Tibial artery (tissue), 4 donors: Measurements from ENCODE around the gene HOXA5.

Experiments
- DNase-seq, 2 donors: peaks; one replicate each; pipeline ENCODE4 v3.0.0-alpha.2; 2019
- H3K27ac ChIP-seq, 2 donors: fragments of 200-600 bp; sonication (generic) in 1 of 2; 1 replicate in 1 of 2; 2 replicates in 1 of 2; pipeline ENCODE4 v1.5.1; 2018 to 2019; ENCODE audit warnings: mild to moderate bottlenecking in 1 of 2
- H3K27me3 ChIP-seq, 2 donors: fragments of 200-600 bp; sonication (generic) in 1 of 2; one replicate each; pipeline versions ENCODE4 v1.5.1 to v1.6.0; 2016 to 2019
- H3K36me3 ChIP-seq, 3 donors: fragments of 200-600 bp; sonication (generic) in 2 of 3; one replicate each; pipeline ENCODE4 v1.5.1; 2016 to 2019; ENCODE audit warnings: mild to moderate bottlenecking in 2 of 3
- H3K4me1 ChIP-seq, 4 donors: fragments of 200-600 bp; sonication (generic) in 2 of 4; 1 replicate in 3 of 4; 2 replicates in 1 of 4; pipeline ENCODE4 v1.5.1; 2016 to 2019
- H3K4me3 ChIP-seq, 2 donors: fragments of 200-600 bp; sonication (generic) in 1 of 2; 1 replicate in 1 of 2; 2 replicates in 1 of 2; pipeline ENCODE4 v1.5.1; 2018 to 2019; ENCODE audit warnings: mild to moderate bottlenecking in 2 of 2
- H3K9me3 ChIP-seq, 3 donors: fragments of 200-600 bp; sonication (generic) in 1 of 3; one replicate each; pipeline ENCODE4 v1.5.1; 2016 to 2019
- intact Hi-C: fragments of 100-400 bp; cut with DNase I; formaldehyde crosslinking; loops from one replicate; pipeline ENCODE4 v1.15.0; 2023; ENCODE audit warnings: low total_unique reads
- TF ChIP-seq, protein P1 (sequence below), 2 experiments: fragments of 200-600 bp in 1 of 2; fragments of 450-650 bp in 1 of 2; IDR thresholded peaks; one replicate each; pipeline ENCODE4 v1.5.1; 2017 to 2019; ENCODE audit warnings: antibody characterized with exemption in 2 of 2, mild to moderate bottlenecking in 1 of 2, moderate library complexity in 1 of 2

HOXA5 gene

DNA sequence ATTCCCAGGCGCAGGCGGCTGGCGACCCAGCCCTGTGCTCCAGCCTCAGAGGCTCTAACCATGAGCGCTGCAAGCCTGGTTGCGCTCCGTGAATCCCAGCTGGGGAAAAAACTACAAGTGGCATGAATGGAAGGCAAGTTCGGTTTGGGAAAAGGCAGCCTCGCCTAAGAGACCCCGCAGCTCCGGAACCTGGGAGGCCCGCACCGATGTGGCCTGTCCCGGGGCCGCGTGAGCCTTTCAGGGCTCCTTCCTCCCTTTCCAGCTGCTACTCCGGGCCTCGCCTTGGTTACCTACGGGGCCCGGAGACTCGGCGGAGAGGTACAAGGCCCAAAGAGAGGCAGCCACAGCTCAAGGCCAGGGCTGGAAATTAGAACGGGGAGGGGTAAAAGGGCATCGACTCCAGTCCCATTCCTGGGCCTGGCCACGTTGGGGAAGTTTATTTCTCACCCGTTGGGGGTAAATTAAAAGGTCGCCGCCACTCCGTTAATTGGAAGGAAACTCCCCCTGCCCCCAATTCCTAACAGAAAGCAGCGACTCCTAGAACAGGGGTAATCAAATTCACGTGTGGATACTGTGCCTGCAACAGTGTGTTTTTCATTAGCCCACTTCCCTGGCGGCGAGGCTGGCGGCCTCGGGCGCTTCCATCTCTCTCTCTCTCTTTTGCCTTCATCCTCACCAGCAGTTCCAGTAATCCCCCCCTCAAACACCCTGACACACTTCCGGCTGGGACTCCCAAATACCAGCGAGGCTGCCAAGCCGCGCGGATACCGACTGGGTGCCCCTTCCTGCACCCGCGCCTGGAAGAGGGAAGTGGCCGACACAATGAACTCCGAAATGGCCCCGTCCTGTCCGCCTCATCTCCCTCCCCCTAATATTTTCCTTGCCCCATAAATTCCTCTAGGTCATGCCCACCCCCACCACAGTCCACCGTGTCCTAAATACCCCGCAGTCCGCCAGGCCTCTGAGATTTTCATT lies 23.3 kb upstream of the HOXA5 start:
- H3K4me3 ChIP-seq, result peak overlapping the region; percentile 68 to 91
- peak overlapping the region; percentile 96 to 97 for H3K27ac ChIP-seq
- intact Hi-C loops, result loop anchor here (10.0 kb wide), 1 partner anchor 1772 kb away; no protein-coding TSS in a partner anchor
- TF ChIP-seq, protein P1, sequence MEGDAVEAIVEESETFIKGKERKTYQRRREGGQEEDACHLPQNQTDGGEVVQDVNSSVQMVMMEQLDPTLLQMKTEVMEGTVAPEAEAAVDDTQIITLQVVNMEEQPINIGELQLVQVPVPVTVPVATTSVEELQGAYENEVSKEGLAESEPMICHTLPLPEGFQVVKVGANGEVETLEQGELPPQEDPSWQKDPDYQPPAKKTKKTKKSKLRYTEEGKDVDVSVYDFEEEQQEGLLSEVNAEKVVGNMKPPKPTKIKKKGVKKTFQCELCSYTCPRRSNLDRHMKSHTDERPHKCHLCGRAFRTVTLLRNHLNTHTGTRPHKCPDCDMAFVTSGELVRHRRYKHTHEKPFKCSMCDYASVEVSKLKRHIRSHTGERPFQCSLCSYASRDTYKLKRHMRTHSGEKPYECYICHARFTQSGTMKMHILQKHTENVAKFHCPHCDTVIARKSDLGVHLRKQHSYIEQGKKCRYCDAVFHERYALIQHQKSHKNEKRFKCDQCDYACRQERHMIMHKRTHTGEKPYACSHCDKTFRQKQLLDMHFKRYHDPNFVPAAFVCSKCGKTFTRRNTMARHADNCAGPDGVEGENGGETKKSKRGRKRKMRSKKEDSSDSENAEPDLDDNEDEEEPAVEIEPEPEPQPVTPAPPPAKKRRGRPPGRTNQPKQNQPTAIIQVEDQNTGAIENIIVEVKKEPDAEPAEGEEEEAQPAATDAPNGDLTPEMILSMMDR (IDR thresholded peaks at IDR 0.05), result no peak
- H3K4me1 ChIP-seq, result peaks cover 0 to 46% (median 8%) of the 10 kb centered on the region in 4 donors
- peak in 1 of 2 donors; percentile 79 for DNase-seq
- no peaks in the 10 kb centered on the region for H3K27me3 ChIP-seq
- H3K36me3 ChIP-seq, result no peaks in the 10 kb centered on the region
- H3K9me3 ChIP-seq, result no peaks in the 10 kb centered on the region

DNA sequence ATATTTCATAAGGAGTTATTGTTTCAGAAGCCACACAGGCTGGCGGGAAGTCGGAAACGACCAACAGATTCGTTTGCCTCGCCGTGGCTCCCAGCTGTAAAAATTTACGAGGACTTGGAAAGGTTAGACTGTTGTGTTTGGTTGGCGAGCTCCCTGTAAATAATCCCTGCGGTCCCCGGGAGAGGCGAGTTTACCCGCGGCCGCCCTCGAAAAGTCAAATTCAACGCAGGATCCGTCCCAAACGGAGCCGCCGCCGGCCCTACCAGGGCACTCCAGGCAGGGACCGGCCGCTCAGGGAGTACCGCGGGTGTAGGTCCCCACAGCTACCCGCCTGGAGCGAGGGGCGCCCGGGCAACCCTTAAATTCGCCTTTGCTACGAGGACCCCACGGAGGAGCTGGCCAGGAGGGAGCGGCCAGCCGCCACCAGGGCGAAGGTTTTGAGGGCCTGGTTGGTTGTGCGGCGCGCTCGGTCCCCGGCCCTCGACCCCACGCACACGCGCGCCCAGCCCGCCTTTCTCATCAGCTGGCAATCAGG lies 22.6 kb upstream of the HOXA5 start:
- intact Hi-C loops, result loop anchor here (10.0 kb wide), 1 partner anchor 1771 kb away; no protein-coding TSS in a partner anchor
- DNase-seq, result peak in 1 of 2 donors; percentile 76

DNA sequence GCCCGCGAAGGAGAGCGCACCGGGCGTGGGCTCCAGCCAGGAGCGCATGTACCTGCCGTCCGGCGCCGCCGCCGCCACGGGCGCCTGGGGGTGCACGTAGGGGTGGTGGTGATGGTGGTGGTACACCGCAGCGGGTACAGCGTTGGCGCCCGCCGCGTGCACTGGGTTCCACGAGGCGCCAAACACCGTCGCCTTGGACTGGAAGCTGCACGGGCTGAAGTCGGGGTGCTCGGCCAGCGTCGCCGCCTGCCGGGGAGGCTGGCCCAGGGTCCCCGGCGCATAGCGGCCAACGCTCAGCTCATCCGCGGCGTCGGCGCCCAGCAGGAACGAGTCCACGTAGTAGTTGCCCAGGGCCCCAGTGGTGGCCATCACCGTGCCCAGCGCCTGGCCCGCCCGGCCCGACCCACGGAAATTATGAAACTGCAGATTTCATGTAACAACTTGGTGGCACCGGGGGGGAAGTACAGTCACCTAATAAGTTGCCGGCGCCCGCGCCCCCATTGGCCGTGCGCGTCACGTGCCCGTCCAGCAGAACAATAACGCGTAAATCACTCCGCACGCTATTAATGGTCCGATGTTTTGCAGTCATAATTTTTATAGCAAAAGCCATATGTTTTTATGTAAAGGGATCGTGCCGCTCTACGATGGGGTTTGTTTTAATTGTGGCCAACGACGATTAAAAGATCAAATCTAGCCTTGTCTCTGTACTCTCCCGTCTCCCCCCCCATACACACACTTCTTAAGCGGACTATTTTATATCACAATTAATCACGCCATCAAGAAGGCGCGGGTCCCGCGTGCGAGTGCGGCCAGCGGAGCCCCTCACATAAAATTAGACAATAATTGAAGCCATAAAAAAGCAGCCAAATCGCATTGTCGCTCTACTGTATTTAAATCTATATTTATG lies 21.9 kb upstream of the HOXA5 start, which contains the start of gene HOXA9:
TSS of gene HOXA9 (minus strand) at position 449 of the 907 bp plus-strand sequence. CDS start at position 369, 80 bp downstream.
- Histone ChIP-seq H3K4me3 (peak within 1 kb of the TSS; percentile 68 to 91), H3K27me3 (no peaks in the 10 kb centered on the region), H3K27ac (peak within 1 kb of the TSS; percentile 96 to 97), H3K4me1 (peaks cover 0 to 58% (median 16%) of the 10 kb centered on the region in 4 donors), H3K9me3 (no peaks in the 10 kb centered on the region), H3K36me3 (no peaks in the 10 kb centered on the region)
- TF ChIP-seq, protein P1 (IDR thresholded peaks at IDR 0.05), result peak; percentile 12 to 30
- intact Hi-C loops, result loop anchor here (10.0 kb wide), 1 partner anchor 1771 kb away; no protein-coding TSS in a partner anchor
- peak; percentile 97 to 98 for DNase-seq

More for the DNA sequence above, 22.6 kb upstream of the HOXA5 start:
- H3K27ac ChIP-seq, result peak overlapping the region; percentile 96 to 97
- peak overlapping the region; percentile 68 to 91 for H3K4me3 ChIP-seq
- TF ChIP-seq, protein P1 (IDR thresholded peaks at IDR 0.05), result no peak
- H3K9me3 ChIP-seq, result no peaks in the 10 kb centered on the region
- no peaks in the 10 kb centered on the region for H3K27me3 ChIP-seq
- peaks cover 0 to 53% (median 14%) of the 10 kb centered on the region in 4 donors for H3K4me1 ChIP-seq
- no peaks in the 10 kb centered on the region for H3K36me3 ChIP-seq

DNA sequence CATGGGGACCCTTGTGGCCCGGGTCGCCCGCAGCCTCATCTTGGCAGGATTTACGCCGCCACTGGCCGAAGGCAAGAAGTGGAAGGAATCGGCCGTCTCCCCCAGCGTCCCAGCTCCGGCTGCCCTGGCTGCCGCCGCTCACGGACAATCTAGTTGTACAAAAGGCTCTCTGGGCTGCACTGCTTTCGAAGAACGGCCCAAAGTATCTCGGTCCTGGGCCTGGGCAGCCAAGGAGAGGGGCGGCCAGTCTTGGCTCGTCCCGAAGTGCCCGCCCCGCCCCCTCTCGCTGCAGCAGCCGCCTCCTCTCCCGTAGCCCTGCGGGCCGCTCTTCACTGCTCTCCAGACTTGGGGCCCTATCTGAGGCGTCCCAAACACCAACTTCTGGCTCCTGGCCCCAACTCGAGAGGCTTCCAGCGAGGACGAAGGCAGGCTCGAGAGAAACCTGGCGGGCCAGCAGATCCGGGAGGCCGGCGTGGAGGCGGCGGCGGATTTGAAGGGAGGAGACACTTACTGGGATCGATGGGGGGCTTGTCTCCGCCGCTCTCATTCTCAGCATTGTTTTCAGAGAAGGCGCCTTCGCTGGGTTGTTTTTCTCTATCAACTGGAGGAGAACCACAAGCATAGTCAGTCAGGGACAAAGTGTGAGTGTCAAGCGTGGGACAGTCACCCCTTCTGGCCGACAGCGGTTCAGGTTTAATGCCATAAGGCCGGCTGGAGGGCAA lies 21.0 kb upstream of the HOXA5 start:
- DNase-seq, result peak in 1 of 2 donors; percentile 84
- Histone ChIP-seq H3K9me3 (no peaks in the 10 kb centered on the region), H3K36me3 (no peaks in the 10 kb centered on the region), H3K27me3 (no peaks in the 10 kb centered on the region), H3K4me3 (peak overlapping the region; percentile 68 to 91), H3K27ac (peak overlapping the region; percentile 96 to 97), H3K4me1 (peaks cover 0 to 62% (median 18%) of the 10 kb centered on the region in 4 donors)
- TF ChIP-seq, protein P1 (IDR thresholded peaks at IDR 0.05), result peak; percentile 3 to 25
- intact Hi-C loops, result loop anchor here (5.0 to 10.0 kb wide), 2 partner anchors 962 to 1770 kb away; partner anchors contain the start of genes CBX3 and HNRNPA2B1
